RWPE2 (cell line): ENCODE results near the gene DLG1.

ENCODE experiments used
- ATAC-seq: fragments of 200-7000 bp; cut with Tn5 transposase; 3 replicates; pipeline ENCODE4 v1.9.1; 2021; ENCODE audit warnings: low read depth
- DNase-seq: peaks from one replicate; pipeline ENCODE4 v3.0.0-alpha.2; 2020; ENCODE audit warnings: low spot score
- H3K27ac ChIP-seq: fragments of 450-650 bp; 2 replicates; pipeline ENCODE4 v1.5.1; 2017; ENCODE audit warnings: mild to moderate bottlenecking; ENCODE audit not compliant: poor library complexity, severe bottlenecking
- H3K27me3 ChIP-seq: fragments of 250-450 bp; sonication (Bioruptor Pico); 2 replicates; pipeline ENCODE4 v1.5.1; 2021; ENCODE audit warnings: mild to moderate bottlenecking, moderate library complexity; ENCODE audit not compliant: insufficient read depth, poor library complexity, severe bottlenecking
- H3K36me3 ChIP-seq: fragments of 250-450 bp; sonication (Bioruptor Pico); 2 replicates; pipeline ENCODE4 v1.5.1; 2020; ENCODE audit warnings: low read depth, mild to moderate bottlenecking, moderate library complexity
- H3K4me1 ChIP-seq: fragments of 250-450 bp; sonication (Bioruptor Pico); 2 replicates; pipeline ENCODE4 v1.5.1; 2021; ENCODE audit warnings: mild to moderate bottlenecking, moderate library complexity; ENCODE audit not compliant: insufficient read depth, poor library complexity, severe bottlenecking
- H3K4me3 ChIP-seq: fragments of 250-450 bp; sonication (Bioruptor Pico); 2 replicates; pipeline ENCODE4 v1.5.1; 2021; ENCODE audit warnings: mild to moderate bottlenecking, moderate library complexity; ENCODE audit not compliant: severe bottlenecking
- H3K9me3 ChIP-seq: fragments of 250-450 bp; sonication (Bioruptor Pico); 2 replicates; pipeline ENCODE4 v1.5.1; 2021; ENCODE audit warnings: mild to moderate bottlenecking, moderate library complexity; ENCODE audit not compliant: severe bottlenecking
- TF ChIP-seq, protein P1 (sequence below): fragments of 450-650 bp; IDR thresholded peaks from one replicate; pipeline ENCODE4 v1.5.1; 2017; ENCODE audit warnings: mild to moderate bottlenecking, moderate library complexity; ENCODE audit not compliant: poor library complexity, severe bottlenecking

The DLG1 gene

GRCh38 chr3:197000211-197000610, 298.2 kb downstream of the DLG1 start:
- H3K9me3 ChIP-seq: no peaks in the 10 kb centered on the region
- H3K27me3 ChIP-seq: no peaks in the 10 kb centered on the region
- H3K36me3 ChIP-seq: 0 out of 2 replicates have a peak, but pooled peaks cover 8% of the 10 kb centered on the region
- DNase-seq: peak; percentile 49
- TF ChIP-seq, protein P1, sequence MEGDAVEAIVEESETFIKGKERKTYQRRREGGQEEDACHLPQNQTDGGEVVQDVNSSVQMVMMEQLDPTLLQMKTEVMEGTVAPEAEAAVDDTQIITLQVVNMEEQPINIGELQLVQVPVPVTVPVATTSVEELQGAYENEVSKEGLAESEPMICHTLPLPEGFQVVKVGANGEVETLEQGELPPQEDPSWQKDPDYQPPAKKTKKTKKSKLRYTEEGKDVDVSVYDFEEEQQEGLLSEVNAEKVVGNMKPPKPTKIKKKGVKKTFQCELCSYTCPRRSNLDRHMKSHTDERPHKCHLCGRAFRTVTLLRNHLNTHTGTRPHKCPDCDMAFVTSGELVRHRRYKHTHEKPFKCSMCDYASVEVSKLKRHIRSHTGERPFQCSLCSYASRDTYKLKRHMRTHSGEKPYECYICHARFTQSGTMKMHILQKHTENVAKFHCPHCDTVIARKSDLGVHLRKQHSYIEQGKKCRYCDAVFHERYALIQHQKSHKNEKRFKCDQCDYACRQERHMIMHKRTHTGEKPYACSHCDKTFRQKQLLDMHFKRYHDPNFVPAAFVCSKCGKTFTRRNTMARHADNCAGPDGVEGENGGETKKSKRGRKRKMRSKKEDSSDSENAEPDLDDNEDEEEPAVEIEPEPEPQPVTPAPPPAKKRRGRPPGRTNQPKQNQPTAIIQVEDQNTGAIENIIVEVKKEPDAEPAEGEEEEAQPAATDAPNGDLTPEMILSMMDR: no peak
- peak; percentile 9; the same call in 1 of the 3 replicates for ATAC-seq
- no peak overlapping the region for H3K27ac ChIP-seq
- peaks cover 5% of the 10 kb centered on the region for H3K4me1 ChIP-seq
- H3K4me3 ChIP-seq: no peak overlapping the region

DNA sequence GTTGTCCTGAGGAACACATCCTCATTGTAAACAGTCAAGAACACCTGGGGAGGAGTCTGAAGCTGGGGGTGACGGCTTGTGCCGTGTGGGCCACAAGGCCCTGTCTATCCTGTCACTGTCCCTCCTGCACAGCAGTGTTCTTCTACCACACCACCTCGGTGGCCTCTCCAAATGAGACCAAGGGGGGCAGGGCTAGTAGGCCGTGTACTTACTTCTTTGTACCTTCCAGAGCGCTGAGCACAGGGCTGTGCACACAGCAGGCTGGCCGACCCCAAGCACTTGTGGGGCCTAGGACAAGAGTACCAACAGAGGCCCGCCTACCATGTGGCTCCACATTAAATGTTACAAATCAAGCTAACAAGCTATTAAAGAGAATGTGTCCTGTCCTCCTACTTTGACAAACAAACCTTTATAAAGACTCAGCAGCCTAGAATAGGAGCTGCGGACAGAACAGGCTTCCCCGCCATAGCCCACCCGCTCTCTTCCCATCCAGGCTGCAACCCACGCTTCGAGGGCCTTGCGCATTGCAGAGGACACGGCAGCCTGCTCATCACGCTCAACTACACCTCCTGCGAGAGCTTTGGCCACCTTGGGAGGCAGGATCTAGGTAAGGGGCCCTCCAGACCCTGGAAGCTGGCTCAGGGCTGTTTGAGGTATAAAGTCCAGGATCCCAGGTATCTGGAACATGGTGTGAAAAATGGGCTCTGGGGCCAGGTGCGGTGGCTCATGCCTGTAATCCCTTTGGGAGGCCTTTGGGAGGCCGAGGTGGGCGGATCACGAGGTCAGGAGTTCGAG, 299.2 kb downstream of the DLG1 start:
- DNase-seq: no peak
- TF ChIP-seq, protein P1: no peak

DNA sequence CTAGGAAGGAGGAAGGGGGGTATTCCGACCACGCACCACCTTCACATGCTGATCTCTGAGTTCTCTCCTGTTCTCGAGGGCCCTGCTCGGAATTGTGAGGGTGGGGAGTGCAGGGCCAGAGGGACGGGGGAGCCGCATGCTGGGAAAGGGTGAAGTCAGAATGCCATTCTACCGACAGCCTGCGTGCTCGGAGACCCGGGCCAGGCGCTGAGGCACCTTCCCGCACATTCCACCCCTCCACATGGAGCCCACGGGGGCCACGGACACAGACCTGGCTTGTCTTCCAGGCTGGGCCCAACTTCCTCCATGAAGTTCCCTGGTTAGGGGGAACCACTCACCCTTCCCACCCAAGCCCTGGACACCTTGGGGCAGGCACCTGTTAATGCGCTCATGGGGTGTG, 301.1 kb downstream of the DLG1 start:
- Histone ChIP-seq H3K36me3 (no peaks in the 10 kb centered on the region), H3K4me3 (no peak overlapping the region), H3K4me1 (peaks cover 5% of the 10 kb centered on the region), H3K9me3 (no peaks in the 10 kb centered on the region), H3K27ac (no peak overlapping the region), H3K27me3 (no peaks in the 10 kb centered on the region)
- TF ChIP-seq, protein P1: no peak
- no peak for ATAC-seq
- no peak for DNase-seq

More for the DNA sequence above, 299.2 kb downstream of the DLG1 start:
- Histone ChIP-seq H3K9me3 (no peaks in the 10 kb centered on the region), H3K27ac (no peak overlapping the region), H3K36me3 (no peaks in the 10 kb centered on the region), H3K4me1 (peaks cover 5% of the 10 kb centered on the region), H3K27me3 (no peaks in the 10 kb centered on the region), H3K4me3 (no peak overlapping the region)
- ATAC-seq: no peak

DNA sequence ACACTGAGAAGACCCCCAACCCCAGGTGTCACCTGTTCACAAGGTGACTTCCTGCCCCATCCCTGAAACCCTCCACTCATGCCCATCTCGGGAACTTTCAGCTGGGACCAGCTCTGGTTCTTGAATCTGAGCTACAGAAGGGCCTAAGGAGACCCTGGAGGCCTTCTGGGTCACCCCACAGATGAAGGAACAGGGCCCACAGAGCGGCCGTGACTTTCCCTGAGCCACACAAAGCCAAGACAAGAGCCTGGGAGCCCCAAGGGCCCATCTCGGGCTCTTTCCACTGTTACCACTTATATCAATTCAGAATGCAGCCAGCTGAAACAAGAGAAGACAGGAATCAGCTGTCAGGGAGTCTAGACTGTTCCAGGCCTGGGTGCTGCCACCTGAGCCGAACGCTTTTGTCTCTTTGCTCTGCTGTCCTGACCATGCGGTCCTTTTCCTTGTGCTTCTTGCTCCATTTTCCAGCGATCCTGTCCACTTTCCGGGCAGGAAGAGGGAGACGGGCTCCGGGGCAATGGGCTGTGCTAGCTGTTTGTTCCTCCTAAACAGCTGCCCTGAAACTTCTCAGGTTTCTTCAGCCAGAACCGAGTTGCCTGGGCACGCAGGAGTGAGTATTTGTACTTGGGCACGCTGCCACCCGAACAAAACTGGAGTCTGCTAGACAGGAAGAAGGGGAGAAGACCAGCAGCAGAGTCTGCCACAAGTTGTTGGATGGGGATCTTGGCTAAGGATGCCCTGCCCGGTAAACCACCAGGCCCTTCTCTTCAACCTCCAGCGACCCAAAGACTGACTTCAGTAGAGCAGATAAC, 301.8 kb downstream of the DLG1 start:
- TF ChIP-seq, protein P1: no peak
- H3K36me3 ChIP-seq: no peaks in the 10 kb centered on the region
- DNase-seq: peak; percentile 56
- no peaks in the 10 kb centered on the region for H3K9me3 ChIP-seq
- H3K4me1 ChIP-seq: peaks cover under 1% of the 10 kb centered on the region
- H3K4me3 ChIP-seq: no peak overlapping the region
- H3K27ac ChIP-seq: no peak overlapping the region
- no peaks in the 10 kb centered on the region for H3K27me3 ChIP-seq
- ATAC-seq: no peak; the same call in 2 of the 3 replicates
